ENCODE data around the gene EPHB1. TPM values are rescaled to one million over a fixed set of nuclear protein-coding genes. Genes with fewer than 3 reads are reported as not detected.

The EPHB1 gene
- total RNA-seq, 1 experiment from 2014 or later = 7.0 TPM

- Mint-ChIP-seq H3K27me3 (ENCODE audit: low read depth) (no peaks in the 10 kb centered on the region), H3K27ac (no peak overlapping the region), H3K9me3 (peaks cover 31% of the 10 kb centered on the region), H3K4me1 (no peaks in the 10 kb centered on the region), H3K36me3 (peaks cover 25% of the 10 kb centered on the region), H3K4me3 (no peak overlapping the region)
- POLR2A ChIA-PET = no interaction called here
- CTCF ChIA-PET = no interaction called here
- no peak for DNase-seq (ENCODE audit: low spot score)
- no peak for ATAC-seq
- TF ChIP-seq FOXJ3 (CRISPR knock-in tag; IDR thresholded peaks at IDR 0.05; ENCODE audit: borderline replicate concordance) (no peak), ZNF281 (CRISPR knock-in tag; IDR thresholded peaks at IDR 0.05) (no peak), GRHL2 (CRISPR knock-in tag; IDR thresholded peaks at IDR 0.05; ENCODE audit: insufficient replicate concordance, severe bottlenecking) (no peak), ZNF532 (CRISPR knock-in tag; IDR thresholded peaks at IDR 0.05; ENCODE audit: borderline replicate concordance) (no peak), TEAD1 (CRISPR knock-in tag; IDR thresholded peaks at IDR 0.05) (no peak), E2F4 (CRISPR knock-in tag; IDR thresholded peaks at IDR 0.05; ENCODE audit: borderline replicate concordance, low read depth) (no peak), GABPB1 (CRISPR knock-in tag; IDR thresholded peaks at IDR 0.05) (no peak), ERG (CRISPR knock-in tag; IDR thresholded peaks at IDR 0.05) (no peak), ZNF423 (CRISPR knock-in tag; IDR thresholded peaks at IDR 0.05) (no peak), RORB (CRISPR knock-in tag; IDR thresholded peaks at IDR 0.05) (no peak), MYBL2 (CRISPR knock-in tag; IDR thresholded peaks at IDR 0.05) (no peak), E2F5 (CRISPR knock-in tag; IDR thresholded peaks at IDR 0.05) (no peak)
Measured at GRCh38 chr3:134952371-134952770, 157.3 kb downstream of the EPHB1 start.

GRCh38 chr3:134955874-134956273 lies 160.8 kb downstream of the EPHB1 start:
- no peak overlapping the region for H3K4me3 Mint-ChIP-seq
- POLR2A ChIA-PET = no interaction called here
- CTCF ChIA-PET = no interaction called here
- no peak for TF ChIP-seq ZNF232 (CRISPR knock-in tag; IDR thresholded peaks at IDR 0.05)
- no peak for TF ChIP-seq PREB (CRISPR knock-in tag; IDR thresholded peaks at IDR 0.05; ENCODE audit: borderline replicate concordance)
- TF ChIP-seq ZNF425 (CRISPR knock-in tag; conservative IDR thresholded peaks at IDR 0.05) = no peak
- no peak for TF ChIP-seq FOXK1 (CRISPR knock-in tag; IDR thresholded peaks at IDR 0.05)
- TF ChIP-seq FOXJ3 (CRISPR knock-in tag; IDR thresholded peaks at IDR 0.05; ENCODE audit: borderline replicate concordance) = no peak
- TF ChIP-seq USF1 (CRISPR knock-in tag; IDR thresholded peaks at IDR 0.05) = no peak
- TF ChIP-seq ERG (CRISPR knock-in tag; IDR thresholded peaks at IDR 0.05) = no peak
- ATAC-seq = no peak
- peaks cover 16% of the 10 kb centered on the region for H3K36me3 Mint-ChIP-seq
- no peak overlapping the region for H3K27ac Mint-ChIP-seq
- peaks cover 18% of the 10 kb centered on the region for H3K9me3 Mint-ChIP-seq
- DNase-seq (ENCODE audit: low spot score) = no peak
- no peaks in the 10 kb centered on the region for H3K27me3 Mint-ChIP-seq (ENCODE audit: low read depth)
- H3K4me1 Mint-ChIP-seq = no peaks in the 10 kb centered on the region
